Psoas muscle (tissue), 8 donors: ENCODE data around the gene COL2A1. TPM values are rescaled to one million over a fixed set of nuclear protein-coding genes. Genes with fewer than 3 reads are reported as not detected.

Source experiments
- ATAC-seq, 4 donors: fragments of 200-7000 bp; cut with Tn5 transposase; one replicate each; pipeline ENCODE4 v1.9.1; 2020; ENCODE audit warnings: moderate library complexity in 3 of 4, mild to moderate bottlenecking in 2 of 4
- DNase-seq, 2 donors: peaks; one replicate each; pipeline ENCODE4 v3.0.0-alpha.2; 2020
- H3K27ac ChIP-seq: fragments of 200-600 bp; one replicate; pipeline ENCODE4 v1.8.0; 2022
- H3K27me3 ChIP-seq, 3 donors: fragments of 200-600 bp in 1 of 3; one replicate each; pipeline versions ENCODE4 v1.6.1 to v1.8.0; 2013 to 2022; ENCODE audit warnings: low read length in 2 of 3, mild to moderate bottlenecking in 2 of 3, moderate library complexity in 1 of 3; ENCODE audit not compliant: insufficient read depth in 3 of 3
- H3K36me3 ChIP-seq, 2 donors: fragments of 200-600 bp in 1 of 2; one replicate each; pipeline versions ENCODE4 v1.6.1 to v1.8.0; 2013 to 2022; ENCODE audit warnings: low read depth in 1 of 2, mild to moderate bottlenecking in 1 of 2, moderate library complexity in 1 of 2; ENCODE audit not compliant: insufficient read depth in 1 of 2
- H3K4me1 ChIP-seq: fragments of 200-600 bp; one replicate; pipeline ENCODE4 v1.8.0; 2022
- H3K4me3 ChIP-seq: fragments of 200-600 bp; one replicate; pipeline ENCODE4 v1.8.0; 2022; ENCODE audit warnings: mild to moderate bottlenecking
- H3K9me3 ChIP-seq: fragments of 200-600 bp; one replicate; pipeline ENCODE4 v1.8.0; 2022
- CTCF ChIP-seq: fragments of 200-600 bp; IDR thresholded peaks from one replicate; pipeline ENCODE4 v1.8.0; 2022; ENCODE audit warnings: antibody characterized with exemption
- WGBS, 3 donors: extraction: QIAGEN DNeasy Blood & Tissue Kit; methylation state at CpG; one replicate each; pipeline versions ENCODE4 v1.1.6 to v1.1.7; 2013; 5-methylcytosine and 5-hydroxymethylcytosine counted together
- intact Hi-C, 2 donors: fragments of 100-400 bp; cut with DNase I; formaldehyde crosslinking; loops; one replicate each; pipeline versions ENCODE4 v1.11.0 to v1.14.2; 2022
- polyA plus RNA-seq, 3 donors: library from polyadenylated mRNA; stranded (reverse); fragments of 200-250 nt; gene quantifications; one replicate each; pipeline ENCODE4 v1.2.3, GENCODE V29; 2013
- total RNA-seq, 4 donors: library from RNA; stranded (reverse); fragmentation: NEBNext Ultra II Directional in 2 of 4; extraction: Animal tissue kit (Norgen Biotek cat#: 25700) in 2 of 4; gene quantifications; one replicate each; pipeline versions ENCODE4 v1.2.1 to v1.2.4, GENCODE V29; 2021 to 2023
- donor health status: healthy with polysubstance abuse.
- donor health status: DM: no; HTN: no; CAD: no; lungs with moderate emphysema.
- donor health status: Bipolar disorder and iron deficiency.
- donor health status: healthy.
- donor health status: DM: yes; HTN: yes; CAD: no.
- donor health status: DM: no; HTN: no; CAD: no.
- donor health status: DM: no; HTN: no; CAD: no.
- donor health status: DM: yes; HTN: yes; CAD: no.

COL2A1 gene
- total and polyA plus RNA-seq, 7 donors: 0.06 to 0.41 (median 0.07) TPM; not detected in 4

GRCh38 chr12:47991106-47992061, 12.9 kb downstream of the COL2A1 start:
- Histone ChIP-seq H3K9me3 (no peaks in the 10 kb centered on the region), H3K36me3 (no peaks in the 10 kb centered on the region), H3K4me3 (no peak overlapping the region), H3K27me3 (no peaks in the 10 kb centered on the region), H3K27ac (no peak overlapping the region), H3K4me1 (peaks cover 22% of the 10 kb centered on the region)
- TF ChIP-seq CTCF: no peak
- DNase-seq: no peak
- no peak for ATAC-seq
- intact Hi-C loops: no loop called here
- 48 to 57% (median 49%) methylated on average over 13 of the region's 13 CpGs for WGBS, 3 donors

GRCh38 chr12:47990351-47991105, 13.7 kb downstream of the COL2A1 start:
- Histone ChIP-seq H3K9me3 (no peaks in the 10 kb centered on the region), H3K4me1 (peaks cover 14% of the 10 kb centered on the region), H3K27me3 (no peaks in the 10 kb centered on the region), H3K36me3 (no peaks in the 10 kb centered on the region), H3K4me3 (no peak overlapping the region), H3K27ac (no peak overlapping the region)
- TF ChIP-seq CTCF: no peak
- no peak for DNase-seq
- 84 to 89% (median 86%) methylated on average over 7 of the region's 7 CpGs for WGBS, 3 donors
- intact Hi-C loops: no loop called here
- no peak for ATAC-seq

- Histone ChIP-seq H3K4me1 (peaks cover 14% of the 10 kb centered on the region), H3K27ac (no peak overlapping the region), H3K4me3 (no peak overlapping the region), H3K36me3 (no peaks in the 10 kb centered on the region), H3K9me3 (no peaks in the 10 kb centered on the region), H3K27me3 (no peaks in the 10 kb centered on the region)
- no peak for ATAC-seq
- 91 to 97% (median 92%) methylated on average over 11 to 12 of the region's 12 CpGs for WGBS, 3 donors
- DNase-seq: no peak
- intact Hi-C loops: no loop called here
- no peak for TF ChIP-seq CTCF
Measured at GRCh38 chr12:47989666-47990065, 14.6 kb downstream of the COL2A1 start.

- Histone ChIP-seq H3K27me3 (no peaks in the 10 kb centered on the region), H3K9me3 (no peaks in the 10 kb centered on the region), H3K36me3 (no peaks in the 10 kb centered on the region), H3K4me1 (peaks cover 14% of the 10 kb centered on the region), H3K27ac (no peak overlapping the region), H3K4me3 (no peak overlapping the region)
- intact Hi-C loops: no loop called here
- no peak for DNase-seq
- ATAC-seq: no peak
- no peak for TF ChIP-seq CTCF
- WGBS, 3 donors: 90 to 94% (median 94%) methylated on average over 8 of the region's 8 CpGs
Measured at GRCh38 chr12:47989023-47989417, 15.3 kb downstream of the COL2A1 start.
